Body of pancreas (tissue), 4 donors: ENCODE data around the gene ATG3. TPM values are rescaled to one million over a fixed set of nuclear protein-coding genes. Genes with fewer than 3 reads are reported as not detected.

Source experiments
- ATAC-seq: fragments of 150-250 bp; one replicate; pipeline ENCODE4 v1.9.1; 2016
- DNase-seq, 4 donors: peaks; one replicate each; pipeline ENCODE4 v3.0.0-alpha.2; 2019
- H3K27ac ChIP-seq, 4 donors: fragments of 200-600 bp; sonication (generic); 1 replicate in 3 of 4; 2 replicates in 1 of 4; pipeline versions ENCODE4 v1.5.1 to v1.6.1; 2016 to 2019; ENCODE audit warnings: mild to moderate bottlenecking in 1 of 4, mixed read lengths in 1 of 4, moderate library complexity in 1 of 4
- H3K27me3 ChIP-seq, 2 donors: fragments of 200-600 bp; sonication (generic); one replicate each; pipeline ENCODE4 v1.6.0; 2016; ENCODE audit warnings: mild to moderate bottlenecking in 1 of 2
- H3K36me3 ChIP-seq, 2 donors: fragments of 200-600 bp; sonication (generic); replicated peaks in 1 of 2; 2 replicates each; pipeline ENCODE4 v1.5.1; 2016; ENCODE audit warnings: low read depth in 2 of 2; ENCODE audit not compliant: insufficient read depth in 1 of 2
- H3K4me1 ChIP-seq: fragments of 200-600 bp; sonication (generic); one replicate; pipeline ENCODE4 v1.6.0; 2016
- H3K4me3 ChIP-seq, 2 donors: fragments of 200-600 bp; sonication (generic); 1 replicate in 1 of 2; 2 replicates in 1 of 2; pipeline ENCODE4 v1.5.1; 2016 to 2019
- H3K9me3 ChIP-seq, 3 donors: fragments of 200-600 bp; sonication (generic); 1 replicate in 2 of 3; 2 replicates in 1 of 3; pipeline ENCODE4 v1.5.1; 2016
- CTCF ChIP-seq, 7 experiments: fragments of 450-650 bp in 4 of 7; fragments of 200-600 bp in 3 of 7; sonication (generic) in 3 of 7; IDR thresholded peaks; one replicate each; pipeline ENCODE4 v1.5.1; 2016 to 2019; ENCODE audit warnings: antibody characterized with exemption in 7 of 7
- POLR2A ChIP-seq, 3 donors: fragments of 450-650 bp; IDR thresholded peaks; one replicate each; pipeline ENCODE4 v1.6.1; 2016; ENCODE audit warnings: antibody characterized with exemption in 3 of 3, mild to moderate bottlenecking in 2 of 3
- WGBS, 2 donors: methylation state at CpG; one replicate each; pipeline ENCODE4 v1.1.5; 2017; 5-methylcytosine and 5-hydroxymethylcytosine counted together
- intact Hi-C: fragments of 100-400 bp; cut with DNase I; formaldehyde crosslinking; loops from one replicate; pipeline ENCODE4 v1.15.1; 2023
- total RNA-seq, 2 donors: library from RNA; depleted of rRNA; stranded (reverse); fragments of >200 nt; gene quantifications; one replicate each; pipeline ENCODE4 v1.1.0, GENCODE V29; 2016

Gene ATG3
- total RNA-seq, 2 donors from 2014 or later, result 27.8 to 41.2 TPM

DNA sequence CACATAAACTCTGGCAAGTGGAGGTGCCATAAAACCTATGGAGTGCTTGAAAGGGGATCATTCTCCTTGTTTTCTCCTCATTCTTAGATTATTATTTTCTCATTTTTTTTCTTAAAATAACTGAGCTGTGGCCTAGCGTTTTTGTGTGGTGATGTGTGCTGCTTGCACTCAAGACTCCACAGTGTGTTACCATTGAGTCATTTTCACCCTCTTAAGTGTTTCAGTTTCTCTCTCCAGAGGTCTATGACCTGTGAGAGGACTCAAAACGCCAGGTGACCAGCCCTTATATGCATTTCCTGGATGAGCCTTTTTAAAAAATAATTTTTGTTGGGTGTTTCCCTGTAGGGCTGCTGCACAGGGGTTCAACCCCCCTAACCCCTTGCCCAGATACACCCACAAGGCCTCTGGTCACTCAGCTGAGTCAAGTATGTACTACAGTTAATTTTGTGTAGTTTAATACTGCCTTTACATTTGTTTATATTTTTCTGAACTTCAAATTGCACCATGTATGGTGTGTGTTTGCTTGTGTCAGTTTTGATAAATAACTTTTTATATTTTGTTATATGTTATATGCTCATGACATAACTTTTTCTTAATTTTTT is 47.1 kb downstream of the ATG3 start:
- Histone ChIP-seq H3K4me3 (no peak overlapping the region), H3K27me3 (no peaks in the 10 kb centered on the region), H3K9me3 (no peaks in the 10 kb centered on the region), H3K27ac (no peak overlapping the region), H3K36me3 (no peaks in the 10 kb centered on the region), H3K4me1 (no peaks in the 10 kb centered on the region)
- ATAC-seq (no peak), DNase-seq (no peak)
- WGBS, 2 donors, result 40 to 47% methylated on average over 2 of the region's 2 CpGs
- intact Hi-C loops, result no loop called here
- no peak for TF ChIP-seq CTCF (IDR thresholded peaks at IDR 0.05)
- TF ChIP-seq POLR2A (IDR thresholded peaks at IDR 0.05), result no peak

GRCh38 chr3:112512320-112512719 is 49.4 kb downstream of the ATG3 start:
- intact Hi-C loops, result no loop called here
- Histone ChIP-seq H3K4me3 (no peak overlapping the region), H3K36me3 (no peaks in the 10 kb centered on the region), H3K27me3 (no peaks in the 10 kb centered on the region), H3K9me3 (no peaks in the 10 kb centered on the region), H3K4me1 (no peaks in the 10 kb centered on the region), H3K27ac (no peak overlapping the region)
- ATAC-seq, result no peak
- DNase-seq, result no peak
- TF ChIP-seq CTCF (IDR thresholded peaks at IDR 0.05) (no peak), POLR2A (IDR thresholded peaks at IDR 0.05) (no peak)

DNA sequence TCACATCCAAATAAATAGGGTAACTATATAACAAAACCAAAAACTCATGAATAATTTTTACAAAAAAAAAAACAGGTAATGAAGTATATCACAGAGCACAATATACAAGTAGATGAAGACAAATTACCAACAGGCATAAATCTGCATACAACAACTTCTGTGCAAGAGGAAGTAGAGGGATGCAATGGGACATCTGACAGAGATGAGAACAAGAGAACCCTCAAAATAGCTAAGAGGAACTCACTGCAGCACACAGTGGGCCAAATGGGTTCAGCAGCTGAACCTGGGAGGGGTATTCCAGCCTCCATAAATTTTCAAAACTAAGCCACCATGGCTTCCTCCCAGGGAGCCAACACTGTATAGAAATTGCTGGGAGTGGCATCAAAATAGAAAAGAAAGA is 52.9 kb downstream of the ATG3 start:
- TF ChIP-seq POLR2A (IDR thresholded peaks at IDR 0.05) (no peak), CTCF (IDR thresholded peaks at IDR 0.05) (no peak)

GRCh38 chr3:112508261-112508660 is 53.5 kb downstream of the ATG3 start:
- Histone ChIP-seq H3K27ac (no peak overlapping the region), H3K9me3 (no peaks in the 10 kb centered on the region), H3K4me3 (no peak overlapping the region), H3K4me1 (no peaks in the 10 kb centered on the region), H3K27me3 (no peaks in the 10 kb centered on the region), H3K36me3 (no peaks in the 10 kb centered on the region)
- DNase-seq (no peak), ATAC-seq (no peak)
- intact Hi-C loops, result no loop called here
- TF ChIP-seq CTCF (IDR thresholded peaks at IDR 0.05) (no peak), POLR2A (IDR thresholded peaks at IDR 0.05) (no peak)
- 88 to 90% methylated on average over 2 of the region's 2 CpGs for WGBS, 2 donors

More for the DNA sequence above, 52.9 kb downstream of the ATG3 start:
- no peak overlapping the region for H3K4me3 ChIP-seq
- intact Hi-C loops, result no loop called here
- no peaks in the 10 kb centered on the region for H3K4me1 ChIP-seq
- H3K27me3 ChIP-seq, result no peaks in the 10 kb centered on the region
- no peaks in the 10 kb centered on the region for H3K9me3 ChIP-seq
- no peak overlapping the region for H3K27ac ChIP-seq
- ATAC-seq (no peak), DNase-seq (no peak)
- H3K36me3 ChIP-seq, result no peaks in the 10 kb centered on the region

- Histone ChIP-seq H3K27ac (no peak overlapping the region), H3K9me3 (no peaks in the 10 kb centered on the region), H3K4me1 (no peaks in the 10 kb centered on the region), H3K4me3 (no peak overlapping the region), H3K27me3 (no peaks in the 10 kb centered on the region), H3K36me3 (no peaks in the 10 kb centered on the region)
- 13 to 19% methylated on average over 2 of the region's 2 CpGs for WGBS, 2 donors
- no peak for TF ChIP-seq CTCF (IDR thresholded peaks at IDR 0.05)
- no peak for TF ChIP-seq POLR2A (IDR thresholded peaks at IDR 0.05)
- no peak for DNase-seq
- intact Hi-C loops, result no loop called here
- no peak for ATAC-seq
Observed at GRCh38 chr3:112505907-112506306, 55.9 kb downstream of the ATG3 start.
